ENCODE measurements around the gene PCBP1. TPM values are rescaled to one million over a fixed set of nuclear protein-coding genes. Genes with fewer than 3 reads are reported as not detected.

The PCBP1 gene
- polyA plus RNA-seq, 2 of the 4 experiments (the other 2 are of a cell fraction): 86.8 to 304 TPM

DNA sequence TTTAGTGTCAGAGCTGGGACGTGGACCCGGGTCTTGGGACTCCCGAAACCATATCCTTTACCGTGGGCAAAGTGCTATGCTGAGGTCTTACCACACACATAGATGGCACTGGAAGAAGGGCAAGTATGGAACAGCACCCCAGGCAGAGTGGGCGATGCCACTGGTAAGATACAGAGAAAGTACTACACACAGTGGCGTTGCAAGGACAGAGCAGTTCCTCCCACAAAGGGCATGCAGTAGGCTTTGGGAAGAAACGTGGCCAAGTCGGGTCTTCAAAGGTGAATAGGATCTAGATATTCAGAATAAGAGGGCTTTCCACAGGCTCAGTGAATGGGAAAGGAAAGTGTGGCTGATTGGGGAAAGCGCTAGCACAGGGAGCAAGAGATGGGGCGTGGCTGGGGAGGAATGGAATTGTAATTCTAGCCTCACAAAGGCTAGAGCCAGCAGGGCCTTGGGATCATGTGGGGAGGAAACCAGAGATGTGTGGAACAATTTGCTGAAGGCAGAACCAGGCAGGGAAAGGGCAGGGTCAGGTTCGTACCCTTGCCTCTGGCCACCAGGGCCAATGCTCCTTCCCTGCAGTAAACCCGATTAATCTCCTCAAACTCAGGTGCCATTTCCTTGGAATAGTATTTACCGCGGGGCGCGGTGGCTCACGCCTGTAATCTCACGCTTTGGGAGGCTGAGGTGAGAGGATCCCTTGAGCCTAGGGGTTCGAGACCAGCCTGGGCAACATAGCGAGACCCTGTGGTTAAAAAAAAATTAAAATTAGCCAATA, 36.0 kb downstream of the PCBP1 start:
- no peak for DNase-seq (ENCODE audit: low read depth in 1 of 2, low spot score in 1 of 2)
- H3K4me3 ChIP-seq: peak overlapping the region; percentile 52
- peak overlapping the region; percentile 81 for H3K4me2 ChIP-seq
- ATAC-seq: peak in 1 of 2 experiments; percentile 6; a peak in 3 of 6 replicates
- TF ChIP-seq EHF (CRISPR knock-in tag; IDR thresholded peaks at IDR 0.05) (no peak), MAFK (IDR thresholded peaks at IDR 0.05; ENCODE audit: partially characterized antibody) (no peak), CEBPB (IDR thresholded peaks at IDR 0.05) (no peak), JUN (IDR thresholded peaks at IDR 0.05) (no peak), HOXB13 (CRISPR knock-in tag; IDR thresholded peaks at IDR 0.05; ENCODE audit: low read depth) (no peak), CBX8 (IDR thresholded peaks at IDR 0.05) (no peak)
- TF ChIP-seq, protein P1, sequence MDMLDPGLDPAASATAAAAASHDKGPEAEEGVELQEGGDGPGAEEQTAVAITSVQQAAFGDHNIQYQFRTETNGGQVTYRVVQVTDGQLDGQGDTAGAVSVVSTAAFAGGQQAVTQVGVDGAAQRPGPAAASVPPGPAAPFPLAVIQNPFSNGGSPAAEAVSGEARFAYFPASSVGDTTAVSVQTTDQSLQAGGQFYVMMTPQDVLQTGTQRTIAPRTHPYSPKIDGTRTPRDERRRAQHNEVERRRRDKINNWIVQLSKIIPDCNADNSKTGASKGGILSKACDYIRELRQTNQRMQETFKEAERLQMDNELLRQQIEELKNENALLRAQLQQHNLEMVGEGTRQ (IDR thresholded peaks at IDR 0.05): no peak
- peaks cover 42% of the 10 kb centered on the region for H3K4me1 ChIP-seq
- peak overlapping the region; percentile 96 to 99 for H3K27ac ChIP-seq
- ChIA-PET POLR2A (interaction anchor here (0.6 to 3.0 kb wide), 17 partner anchors 7 to 209 kb away, joined by 3 to 156 read pairs (median 5); partner anchors contain the start of genes MXD1, PCBP1 and SNRPG), CTCF (interaction anchor here (0.9 to 3.1 kb wide), 11 partner anchors 10 to 40 kb away, joined by 3 to 18 read pairs (median 7); no protein-coding TSS in a partner anchor)
- no peaks in the 10 kb centered on the region for H3K9me3 ChIP-seq
- WGBS (ENCODE audit: missing lambda C conversion rate): 91% methylated on average over 20 of the region's 20 CpGs
- FAIRE-seq: no peak

DNA sequence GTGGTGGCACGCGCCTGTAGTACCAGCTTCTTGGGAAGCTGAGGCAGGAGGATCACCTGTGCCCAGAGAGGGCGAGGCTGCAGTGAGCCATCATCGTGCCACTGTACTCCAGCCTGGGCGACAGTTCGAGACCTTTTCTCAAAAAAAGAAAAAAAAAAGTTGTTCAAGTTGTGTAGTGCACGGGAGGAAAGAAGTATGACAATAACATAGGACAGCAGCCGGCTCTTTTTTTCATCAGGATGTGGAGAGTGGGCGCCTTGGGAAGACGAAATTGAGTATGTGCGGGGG, 36.5 kb downstream of the PCBP1 start:
- TF ChIP-seq KDM5A (IDR thresholded peaks at IDR 0.05) (no peak), GATA3 (IDR thresholded peaks at IDR 0.05; ENCODE audit: borderline replicate concordance) (no peak), ZC3H11A (IDR thresholded peaks at IDR 0.05) (no peak), RCOR1 (IDR thresholded peaks at IDR 0.05; ENCODE audit: low read depth, low read length) (no peak), BHLHE40 (IDR thresholded peaks at IDR 0.05; ENCODE audit: low read depth, low read length) (no peak), KDM1A (IDR thresholded peaks at IDR 0.05; ENCODE audit: low read depth) (no peak), HOXA7 (CRISPR knock-in tag; IDR thresholded peaks at IDR 0.05) (no peak), TP53 (CRISPR knock-in tag; IDR thresholded peaks at IDR 0.05) (no peak)
- TF ChIP-seq, protein P2, sequence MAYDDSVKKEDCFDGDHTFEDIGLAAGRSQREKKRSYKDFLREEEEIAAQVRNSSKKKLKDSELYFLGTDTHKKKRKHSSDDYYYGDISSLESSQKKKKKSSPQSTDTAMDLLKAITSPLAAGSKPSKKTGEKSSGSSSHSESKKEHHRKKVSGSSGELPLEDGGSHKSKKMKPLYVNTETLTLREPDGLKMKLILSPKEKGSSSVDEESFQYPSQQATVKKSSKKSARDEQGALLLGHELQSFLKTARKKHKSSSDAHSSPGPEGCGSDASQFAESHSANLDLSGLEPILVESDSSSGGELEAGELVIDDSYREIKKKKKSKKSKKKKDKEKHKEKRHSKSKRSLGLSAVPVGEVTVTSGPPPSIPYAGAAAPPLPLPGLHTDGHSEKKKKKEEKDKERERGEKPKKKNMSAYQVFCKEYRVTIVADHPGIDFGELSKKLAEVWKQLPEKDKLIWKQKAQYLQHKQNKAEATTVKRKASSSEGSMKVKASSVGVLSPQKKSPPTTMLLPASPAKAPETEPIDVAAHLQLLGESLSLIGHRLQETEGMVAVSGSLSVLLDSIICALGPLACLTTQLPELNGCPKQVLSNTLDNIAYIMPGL (CRISPR knock-in tag; IDR thresholded peaks at IDR 0.05; ENCODE audit: borderline replicate concordance): no peak
- TF ChIP-seq, protein P3, sequence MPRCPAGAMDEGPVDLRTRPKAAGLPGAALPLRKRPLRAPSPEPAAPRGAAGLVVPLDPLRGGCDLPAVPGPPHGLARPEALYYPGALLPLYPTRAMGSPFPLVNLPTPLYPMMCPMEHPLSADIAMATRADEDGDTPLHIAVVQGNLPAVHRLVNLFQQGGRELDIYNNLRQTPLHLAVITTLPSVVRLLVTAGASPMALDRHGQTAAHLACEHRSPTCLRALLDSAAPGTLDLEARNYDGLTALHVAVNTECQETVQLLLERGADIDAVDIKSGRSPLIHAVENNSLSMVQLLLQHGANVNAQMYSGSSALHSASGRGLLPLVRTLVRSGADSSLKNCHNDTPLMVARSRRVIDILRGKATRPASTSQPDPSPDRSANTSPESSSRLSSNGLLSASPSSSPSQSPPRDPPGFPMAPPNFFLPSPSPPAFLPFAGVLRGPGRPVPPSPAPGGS (IDR thresholded peaks at IDR 0.05): no peak
- TF ChIP-seq, protein P4, sequence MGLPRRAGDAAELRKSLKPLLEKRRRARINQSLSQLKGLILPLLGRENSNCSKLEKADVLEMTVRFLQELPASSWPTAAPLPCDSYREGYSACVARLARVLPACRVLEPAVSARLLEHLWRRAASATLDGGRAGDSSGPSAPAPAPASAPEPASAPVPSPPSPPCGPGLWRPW (IDR thresholded peaks at IDR 0.05): no peak
- TF ChIP-seq, protein P1 (IDR thresholded peaks at IDR 0.05): no peak
- WGBS (ENCODE audit: missing lambda C conversion rate): 40% methylated on average over 11 of the region's 11 CpGs
- Histone ChIP-seq H3K4me1 (peaks cover 37% of the 10 kb centered on the region), H3K27ac (peak overlapping the region; percentile 96 to 99), H3K9me3 (no peaks in the 10 kb centered on the region), H3K4me3 (peak overlapping the region; percentile 52), H3K4me2 (peak overlapping the region; percentile 81)
- ChIA-PET CTCF (interaction anchor here (1.0 to 3.1 kb wide), 8 partner anchors 8 to 41 kb away, joined by 3 to 18 read pairs (median 6); no protein-coding TSS in a partner anchor), POLR2A (interaction anchor here (0.6 to 3.0 kb wide), 18 partner anchors 8 to 210 kb away, joined by 3 to 156 read pairs (median 8); partner anchors contain the start of genes C2orf42, MXD1, PCBP1 and SNRPG)
- no peak for DNase-seq (ENCODE audit: low read depth in 1 of 2, low spot score in 1 of 2)
- FAIRE-seq: no peak
- no peak; a peak in 2 of 6 replicates for ATAC-seq

Measured in A549 (cell line).